K562 (cell line): ENCODE results near the gene TCF15. TPM values are rescaled to one million over a fixed set of nuclear protein-coding genes. Genes with fewer than 3 reads are reported as not detected.

Experiments
- ATAC-seq: fragments of 200-7000 bp; cut with Tn5 transposase; 3 replicates; pipeline ENCODE4 v1.9.1; 2020; ENCODE audit warnings: moderate library complexity
- BruUV-seq: library from RNA; stranded (reverse); fragments of 400-500 nt; replicated peaks from 2 replicates; lab custom pipeline; 2021; lab: Mats Ljungman, UMichigan
- CTCF ChIA-PET: fragments of 300-600 bp; formaldehyde crosslinking; extraction: SDS; loops from one replicate; lab custom pipeline; 2021; ENCODE audit warnings: low intra/inter-chr PET ratio; lab: Yijun Ruan, JAX
- POLR2A ChIA-PET: fragments of 300-600, 350-650 bp; sonication (Branson Sonifier 250); formaldehyde crosslinking; extraction: SDS; loops from one replicate; lab custom pipeline; 2021; ENCODE audit warnings: antibody characterized with exemption, inconsistent platforms; lab: Yijun Ruan, JAX
- DNase-seq, 4 experiments: peaks; one replicate each; pipeline versions ENCODE4 v3.0.0 to v3.0.0-alpha.2; 2011 to 2018; ENCODE audit warnings: low spot score in 3 of 4, mixed read lengths in 3 of 4; ENCODE audit errors: extremely low read depth in 1 of 4
- FAIRE-seq: peaks from 2 replicates; lab custom pipeline; 2011; peaks lifted over from hg19 to GRCh38; lab: Jason Lieb, UNC
- H2AFZ ChIP-seq: 2 replicates; pipeline ENCODE4 v1.6.0; 2011; ENCODE audit warnings: low read depth, low read length, control low read depth, inconsistent platforms
- H3K27ac ChIP-seq: fragments of 200-600 bp; 3 replicates; pipeline ENCODE4 v1.8.0; 2011; ENCODE audit warnings: low read depth, mild to moderate bottlenecking, control low read depth, inconsistent platforms, low read length, moderate library complexity, mixed read lengths; ENCODE audit errors: extremely low read depth
- H3K27me3 ChIP-seq, 2 experiments: fragments of 300-600 bp in 1 of 2; 2 replicates in 1 of 2; 3 replicates in 1 of 2; pipeline versions ENCODE4 v1.6.0 to v1.8.0; 2011; ENCODE audit warnings: inconsistent platforms in 2 of 2, low read length in 2 of 2, mild to moderate bottlenecking in 1 of 2, mixed read lengths in 1 of 2, moderate library complexity in 1 of 2; ENCODE audit not compliant: control insufficient read depth in 2 of 2, insufficient read depth in 2 of 2
- H3K36me3 ChIP-seq: fragments of 300-600 bp; 3 replicates; pipeline ENCODE4 v1.8.0; 2011; ENCODE audit warnings: mild to moderate bottlenecking, low read length, inconsistent platforms; ENCODE audit not compliant: control insufficient read depth, insufficient read depth
- H3K4me1 ChIP-seq, 2 experiments: fragments of 200-600 bp in 1 of 2; replicated peaks in 1 of 2; 2 replicates in 1 of 2; 3 replicates in 1 of 2; pipeline versions ENCODE4 v1.5.1 to v1.8.0; 2011; ENCODE audit warnings: inconsistent platforms in 2 of 2, low read length in 2 of 2, mild to moderate bottlenecking in 1 of 2, mixed read lengths in 1 of 2, moderate library complexity in 1 of 2; ENCODE audit not compliant: control insufficient read depth in 2 of 2, insufficient read depth in 2 of 2
- H3K4me2 ChIP-seq: 2 replicates; pipeline ENCODE4 v1.6.1; 2011; ENCODE audit warnings: low read length, control low read depth, inconsistent platforms, mixed read lengths; ENCODE audit not compliant: insufficient read depth
- H3K4me3 ChIP-seq: fragments of 200-600 bp; sonication (generic), shearing (Covaris generic); 2 replicates; pipeline ENCODE4 v1.5.1; 2016; ENCODE audit warnings: control low read depth, inconsistent platforms
- H3K79me2 ChIP-seq: fragments of 200-600 bp; 3 replicates; pipeline ENCODE4 v1.8.0; 2011; ENCODE audit warnings: low read length, inconsistent platforms; ENCODE audit not compliant: control insufficient read depth, insufficient read depth
- H3K9ac ChIP-seq, 2 experiments: 2 replicates each; pipeline versions ENCODE4 v1.6.0 to v1.6.1; 2011; ENCODE audit warnings: low read depth in 2 of 2, low read length in 2 of 2, control low read depth in 1 of 2, inconsistent platforms in 1 of 2, mild to moderate bottlenecking in 1 of 2, mixed read lengths in 1 of 2; ENCODE audit not compliant: insufficient read depth in 1 of 2
- H3K9me1 ChIP-seq: one replicate; pipeline ENCODE4 v1.6.0; 2011; ENCODE audit warnings: inconsistent platforms, mild to moderate bottlenecking, low read length, moderate library complexity; ENCODE audit not compliant: control insufficient read depth, insufficient read depth
- H3K9me3 ChIP-seq: replicated peaks from 2 replicates; pipeline ENCODE4 v1.5.1; 2011; ENCODE audit warnings: low read depth, low read length, inconsistent platforms; ENCODE audit not compliant: control insufficient read depth, insufficient read depth
- H4K20me1 ChIP-seq: replicated peaks from 2 replicates; pipeline ENCODE4 v1.6.1; 2011; ENCODE audit warnings: low read length, inconsistent platforms, mixed read lengths; ENCODE audit not compliant: control insufficient read depth, insufficient read depth
- HNRNPK ChIP-seq: fragments of 200-400 bp; formaldehyde crosslinking; IDR thresholded peaks from one replicate; pipeline ENCODE4 v1.6.1; 2018; ENCODE audit warnings: mild to moderate bottlenecking, low read depth, low read length; ENCODE audit not compliant: poor library complexity, severe bottlenecking
- LEF1 ChIP-seq: fragments of 450-650 bp; IDR thresholded peaks from 2 replicates; pipeline ENCODE4 v1.6.1; 2016; ENCODE audit warnings: mild to moderate bottlenecking
- SUPT5H ChIP-seq: fragments of 450-650 bp; IDR thresholded peaks from 2 replicates; pipeline ENCODE4 v1.6.1; 2016
- TCF15 ChIP-seq: fragments of 250-450 bp; sonication (Bioruptor Pico); IDR thresholded peaks from 2 replicates; pipeline ENCODE4 v1.8.0; 2022; ENCODE audit warnings: moderate library complexity, mild to moderate bottlenecking, inconsistent platforms
- ZNF316 ChIP-seq: fragments of 450-650 bp; IDR thresholded peaks from 2 replicates; pipeline ENCODE4 v1.6.1; 2016
- WGBS: fragments of 100-300 bp; shearing (Covaris generic); methylation state at CpG from one replicate; pipeline ENCODE4 v1.1.6; 2016; ENCODE audit warnings: low coverage, mixed read lengths; ENCODE audit not compliant: insufficient coverage; ENCODE audit errors: missing lambda C conversion rate; 5-methylcytosine and 5-hydroxymethylcytosine counted together
- in situ Hi-C: fragments of 300-500 bp; cut with MboI; formaldehyde crosslinking; loops from 4 replicates; pipeline ENCODE4 v1.15.0; 2018; ENCODE audit warnings: inconsistent platforms, mixed read lengths
- intact Hi-C: fragments of 100-400 bp; cut with micrococcal nuclease; formaldehyde crosslinking; loops from 2 replicates; pipeline ENCODE4 v1.14.2; 2022
- polyA plus RNA-seq, 8 experiments: library from polyadenylated mRNA; depleted of rRNA in 4 of 8; stranded (reverse) in 5 of 8; unstranded in 3 of 8; fragments of >200 nt; fragmentation: Nextera tagmentation in 2 of 8; fragmentation: Illumina TruSeq in 1 of 8; extraction: Ambion mirVana in 2 of 8; extraction: Trizol in 1 of 8; gene quantifications; 2 replicates each; pipeline versions ENCODE4 v1.2.1 to v1.2.3, GENCODE V29; 2011 to 2014; ENCODE audit warnings: inconsistent platforms in 1 of 8, missing spikeins in 1 of 8
- total RNA-seq, 7 experiments: library from RNA; depleted of rRNA in 6 of 7; stranded (reverse); fragments of >200 nt in 6 of 7; fragmentation: Illumina TruSeq in 2 of 7; extraction: Trizol in 2 of 7; gene quantifications; 2 replicates each; pipeline versions ENCODE4 v1.2.1 to v1.2.3, GENCODE V29; 2011 to 2021; ENCODE audit warnings: low replicate concordance in 1 of 7

The TCF15 gene
- total and polyA plus RNA-seq, 9 of the 15 experiments (the other 6 are each of a cell fraction or from before 2014, with no cell fraction given): 0.04 to 5.0 (median 1.2) TPM

GRCh38 chr20:574297-574942 is 35.7 kb downstream of the TCF15 start:
- peaks cover 0 to 4% of the 10 kb centered on the region in 2 experiments; a peak in 1 of 5 replicates for H3K27me3 ChIP-seq
- in situ Hi-C loops (no loop called here), intact Hi-C loops (no loop called here)
- no peaks in the 10 kb centered on the region for H3K9me3 ChIP-seq
- ChIA-PET CTCF (no interaction called here), POLR2A (interaction anchor here (0.8 kb wide), 1 partner anchor 11 kb away, joined by 3 read pairs; no protein-coding TSS in a partner anchor)
- H2AFZ ChIP-seq: no peak overlapping the region
- peaks cover 5 to 16% of the 10 kb centered on the region in 2 experiments; a peak in 4 of 5 replicates for H3K4me1 ChIP-seq
- no peak for TF ChIP-seq SUPT5H
- no peak for TF ChIP-seq LEF1
- TF ChIP-seq ZNF316: no peak
- TF ChIP-seq TCF15: no peak
- TF ChIP-seq HNRNPK: no peak
- FAIRE-seq (no peak), ATAC-seq (no peak), DNase-seq (no peak)
- H3K9ac ChIP-seq: peak overlapping the region in 1 of 2 experiments; percentile 52; a peak in 1 of 4 replicates
- no peaks in the 10 kb centered on the region for H4K20me1 ChIP-seq
- no peak overlapping the region for H3K4me3 ChIP-seq
- no peaks in the 10 kb centered on the region for H3K9me1 ChIP-seq
- H3K36me3 ChIP-seq: no peaks in the 10 kb centered on the region
- H3K79me2 ChIP-seq: no peaks in the 10 kb centered on the region
- 35% methylated on average over 6 of the region's 15 CpGs for whole genome bisulfite sequencing
- no peak overlapping the region for H3K4me2 ChIP-seq
- H3K27ac ChIP-seq: no peak overlapping the region
- BruUV-seq: no TSS peak
